Heart left ventricle (tissue), 13 donors: ENCODE data around the gene TRPM2.

ENCODE experiments used
- CTCF ChIP-seq, 12 donors: fragments of 200-600 bp; sonication (generic) in 4 of 12; IDR thresholded peaks; one replicate each; pipeline versions ENCODE4 v1.5.0 to v1.8.0; 2018 to 2022; ENCODE audit warnings: antibody characterized with exemption in 12 of 12, mild to moderate bottlenecking in 5 of 12
- POLR2A ChIP-seq, 2 donors: fragments of 450-650 bp; IDR thresholded peaks; one replicate each; pipeline ENCODE4 v1.6.1; 2017; ENCODE audit warnings: antibody characterized with exemption in 2 of 2, mild to moderate bottlenecking in 2 of 2, moderate library complexity in 2 of 2
- donor health status: ischemic (EF 13 %, LVEDD 7.1; RV severe dilation, severe dysfunction).
- donor health status: DM: no; HTN: yes; CAD: no.
- donor health status: DM: no; HTN: no; CAD: no.
- donor health status: ischemic (EF 25% LVEDD 6.9; RV normal size, moderate dysfunction).
- donor health status: ischemic (EF 25% LVEDD 5.7; RV mildly dilated, moderate dysfunction).
- donor health status: ischemic (EF 35%, LVEDD 5.7; RV mildly dilated, moderate dysfunction).
- donor health status: nonischemic (EF 11% LVEDD 7.7; RV severe dilation, severe dysfunction).
- donor health status: DM: yes; HTN: yes; CAD: no.
- donor health status: PGD.
- donor health status: ischemic (EF 29% LVEDD 5.4; RV normal size, mild dysfunction).
- donor health status: nonischemic (EF 23%, LVEDD 6.1; RV moderate dilation, normal function).

GRCh38 chr21:44434568-44434925 lies 81.1 kb downstream of the TRPM2 start:
- TF ChIP-seq CTCF (IDR thresholded peaks at IDR 0.05) (no peak), POLR2A (IDR thresholded peaks at IDR 0.05) (no peak)
